VCaP (cell line): ENCODE measurements around the gene TOPAZ1.

ENCODE experiments used
- H3K27ac ChIP-seq: fragments of 450-650 bp; 2 replicates; pipeline ENCODE4 v1.5.1; 2017
- TF ChIP-seq, protein P1 (sequence below): fragments of 450-650 bp; conservative IDR thresholded peaks from 2 replicates; pipeline ENCODE4 v1.5.1; 2017; ENCODE audit warnings: mild to moderate bottlenecking, moderate library complexity

TOPAZ1 gene

DNA sequence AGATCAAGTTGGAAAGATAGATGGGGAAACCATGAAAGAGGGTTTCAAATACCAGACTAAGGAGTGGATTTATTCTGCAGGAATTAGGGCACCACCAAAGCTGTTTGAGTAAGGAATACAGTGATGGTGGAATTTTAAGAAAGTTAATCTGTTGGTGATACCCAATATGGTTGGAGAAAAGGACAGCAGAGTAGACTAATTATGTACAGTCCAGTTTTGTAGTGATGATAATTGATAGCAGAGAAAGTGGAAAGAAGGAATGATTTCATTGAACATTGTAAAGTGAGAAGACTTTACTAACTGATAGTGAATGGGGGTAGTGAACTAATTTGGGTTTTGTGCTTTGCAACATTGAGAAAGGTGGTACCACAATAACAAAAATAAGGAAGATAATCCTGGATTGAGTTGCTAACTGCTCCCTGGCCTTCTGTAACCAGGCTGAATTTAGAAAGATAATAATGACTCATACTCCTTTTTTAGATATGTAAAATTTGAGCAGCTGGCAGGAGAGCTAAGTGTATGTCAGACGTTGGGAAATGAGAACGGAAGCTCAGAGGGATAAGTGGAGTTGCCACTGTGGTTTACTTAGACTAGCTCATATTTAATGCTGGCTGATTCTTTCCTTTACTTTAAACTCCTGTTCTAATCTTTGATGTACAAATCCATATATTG lies 113.8 kb downstream of the TOPAZ1 start:
- TF ChIP-seq, protein P1, sequence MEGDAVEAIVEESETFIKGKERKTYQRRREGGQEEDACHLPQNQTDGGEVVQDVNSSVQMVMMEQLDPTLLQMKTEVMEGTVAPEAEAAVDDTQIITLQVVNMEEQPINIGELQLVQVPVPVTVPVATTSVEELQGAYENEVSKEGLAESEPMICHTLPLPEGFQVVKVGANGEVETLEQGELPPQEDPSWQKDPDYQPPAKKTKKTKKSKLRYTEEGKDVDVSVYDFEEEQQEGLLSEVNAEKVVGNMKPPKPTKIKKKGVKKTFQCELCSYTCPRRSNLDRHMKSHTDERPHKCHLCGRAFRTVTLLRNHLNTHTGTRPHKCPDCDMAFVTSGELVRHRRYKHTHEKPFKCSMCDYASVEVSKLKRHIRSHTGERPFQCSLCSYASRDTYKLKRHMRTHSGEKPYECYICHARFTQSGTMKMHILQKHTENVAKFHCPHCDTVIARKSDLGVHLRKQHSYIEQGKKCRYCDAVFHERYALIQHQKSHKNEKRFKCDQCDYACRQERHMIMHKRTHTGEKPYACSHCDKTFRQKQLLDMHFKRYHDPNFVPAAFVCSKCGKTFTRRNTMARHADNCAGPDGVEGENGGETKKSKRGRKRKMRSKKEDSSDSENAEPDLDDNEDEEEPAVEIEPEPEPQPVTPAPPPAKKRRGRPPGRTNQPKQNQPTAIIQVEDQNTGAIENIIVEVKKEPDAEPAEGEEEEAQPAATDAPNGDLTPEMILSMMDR = no peak
- no peak overlapping the region for H3K27ac ChIP-seq

DNA sequence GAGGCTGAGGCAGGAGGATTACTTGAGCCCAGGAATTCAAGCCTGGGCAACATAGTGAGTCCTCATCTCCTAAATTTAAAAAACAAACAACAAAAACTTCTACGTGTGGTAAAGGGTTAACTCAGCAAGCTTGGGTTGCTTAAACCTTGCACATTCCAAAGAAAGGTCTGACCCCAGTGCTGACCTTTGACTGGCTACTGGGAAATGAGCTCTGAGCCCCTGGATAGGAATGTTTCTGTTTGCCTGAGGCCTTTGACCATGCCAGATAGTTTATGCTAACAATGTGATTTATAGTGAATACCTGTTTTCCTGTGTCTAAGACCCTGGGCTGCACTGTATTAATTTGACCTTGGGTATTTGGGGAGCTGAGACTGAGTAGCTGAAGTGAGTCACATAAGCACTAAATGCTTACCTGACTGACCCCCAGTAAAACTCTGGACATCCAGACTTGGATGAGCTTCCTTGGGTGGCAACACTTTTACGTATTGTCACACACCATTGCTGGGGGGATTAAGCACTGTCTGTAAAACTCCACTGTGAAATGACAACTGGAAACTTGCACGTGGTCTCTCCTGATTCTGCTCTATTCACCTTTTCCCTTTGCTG lies 117.6 kb downstream of the TOPAZ1 start:
- TF ChIP-seq, protein P1 = no peak
- no peak overlapping the region for H3K27ac ChIP-seq

DNA sequence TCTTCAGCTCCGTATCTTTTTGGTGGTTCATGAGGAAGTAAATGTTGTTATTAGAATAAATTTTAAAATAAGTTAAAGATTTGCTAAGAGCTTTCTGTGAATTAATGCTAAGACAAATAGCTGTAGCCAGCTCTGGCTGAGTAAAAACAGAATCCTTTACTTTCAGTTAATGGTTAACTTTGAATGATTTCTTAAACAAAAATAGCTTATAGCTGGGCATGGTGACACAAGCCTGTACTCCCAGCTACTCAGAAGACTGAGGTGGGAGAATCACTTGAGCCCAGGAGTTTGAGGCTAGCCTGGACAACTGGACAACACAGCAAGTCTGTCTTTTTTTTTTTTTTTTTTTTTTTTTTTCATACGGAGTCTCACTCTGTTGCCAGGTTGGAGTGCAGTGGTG lies 121.9 kb downstream of the TOPAZ1 start:
- TF ChIP-seq, protein P1 = no peak
- peak overlapping the region; percentile 56 for H3K27ac ChIP-seq

DNA sequence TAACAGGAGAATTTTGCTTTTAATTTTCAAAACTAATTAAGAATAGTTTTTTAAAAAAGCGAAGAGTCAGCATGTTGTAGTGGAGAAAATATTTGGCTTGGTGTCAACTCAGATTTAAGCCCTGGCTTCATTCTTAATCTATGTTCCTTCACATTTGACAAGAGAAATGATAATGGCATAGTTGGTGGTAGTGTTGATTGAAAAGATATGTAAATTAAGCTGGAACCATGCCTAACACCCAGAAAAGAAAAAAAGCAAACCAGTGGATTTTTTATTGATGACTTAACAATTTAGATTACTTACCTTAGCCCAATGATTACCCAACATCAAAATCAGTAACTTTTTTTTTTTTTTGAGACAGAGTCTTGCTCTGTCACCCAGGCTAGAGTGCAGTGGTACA lies 124.3 kb downstream of the TOPAZ1 start:
- TF ChIP-seq, protein P1 = no peak
- no peak overlapping the region for H3K27ac ChIP-seq

DNA sequence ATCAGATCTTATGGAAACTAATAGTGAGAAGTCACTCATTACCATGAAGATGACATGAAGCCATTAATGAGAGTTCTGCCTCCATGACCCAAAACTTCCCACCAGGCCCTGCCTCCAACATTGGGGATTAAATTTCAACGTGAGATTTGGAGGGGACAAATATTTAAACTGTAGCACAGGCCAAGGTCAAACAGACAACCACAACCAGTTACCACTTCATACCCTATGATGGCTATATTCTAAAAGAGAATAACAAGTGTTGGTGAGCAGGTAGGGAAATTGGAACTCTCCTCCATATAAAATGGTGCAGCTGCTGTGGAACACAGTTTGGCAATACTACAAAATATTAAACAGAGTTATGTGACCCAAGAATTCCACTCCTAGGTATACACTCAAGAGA lies 133.8 kb downstream of the TOPAZ1 start:
- H3K27ac ChIP-seq = no peak overlapping the region
- TF ChIP-seq, protein P1 = no peak
